Type B pancreatic cell (in vitro differentiated cells): ENCODE data around the gene MUC5B. TPM values are rescaled to one million over a fixed set of nuclear protein-coding genes. Genes with fewer than 3 reads are reported as not detected.
"Not testable (repeated sequence)": the region's sequence is repeated elsewhere in the genome, so short reads cannot be mapped to it uniquely, and the experiment has no call there.

ENCODE experiments used
- DNase-seq: peaks from one replicate; pipeline ENCODE4 v3.0.0; 2021; ENCODE audit warnings: mixed read lengths; ENCODE audit not compliant: unreplicated experiment; ENCODE audit errors: extremely low spot score
- H3K27ac Mint-ChIP-seq: 2 replicates; pipeline ENCODE4 v1.8.0; 2021; ENCODE audit warnings: mild to moderate bottlenecking, mixed read lengths
- H3K27me3 Mint-ChIP-seq: 2 replicates; pipeline ENCODE4 v1.8.0; 2021; ENCODE audit warnings: mixed read lengths
- H3K36me3 Mint-ChIP-seq: 2 replicates; pipeline ENCODE4 v1.8.0; 2021; ENCODE audit warnings: mixed read lengths
- H3K4me1 Mint-ChIP-seq: one replicate; pipeline ENCODE4 v1.8.0; 2021; ENCODE audit warnings: mixed read lengths; ENCODE audit not compliant: unreplicated experiment
- H3K4me3 Mint-ChIP-seq: 2 replicates; pipeline ENCODE4 v1.8.0; 2021; ENCODE audit warnings: mild to moderate bottlenecking, mixed read lengths
- H3K9me3 Mint-ChIP-seq: 2 replicates; pipeline ENCODE4 v1.8.0; 2021; ENCODE audit warnings: mixed read lengths
- total RNA-seq: library from RNA; stranded (reverse); gene quantifications from 2 replicates; pipeline ENCODE4 v1.2.1, GENCODE V29; 2021; ENCODE audit warnings: low replicate concordance
- TF ChIP-seq, protein P1 (sequence below): fragments of 200-600 bp; sonication (generic); conservative IDR thresholded peaks from 2 replicates; pipeline ENCODE4 v1.5.0; 2021; ENCODE audit warnings: antibody characterized with exemption, mild to moderate bottlenecking

Gene MUC5B
- total RNA-seq, 1 donor from 2014 or later: 2.0 TPM

DNA sequence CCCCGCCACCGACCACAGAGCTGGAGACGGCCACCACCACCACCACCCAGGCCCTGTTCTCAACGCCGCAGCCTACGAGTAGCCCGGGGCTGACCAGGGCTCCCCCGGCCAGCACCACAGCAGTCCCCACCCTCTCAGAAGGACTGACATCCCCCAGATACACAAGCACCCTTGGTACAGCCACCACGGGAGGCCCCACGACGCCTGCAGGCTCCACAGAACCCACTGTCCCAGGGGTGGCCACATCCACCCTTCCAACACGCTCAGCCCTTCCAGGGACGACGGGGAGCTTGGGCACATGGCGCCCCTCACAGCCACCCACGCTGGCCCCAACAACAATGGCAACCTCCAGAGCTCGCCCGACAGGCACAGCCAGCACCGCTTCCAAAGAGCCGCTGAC, 18.8 kb downstream of the MUC5B start:
- no peak overlapping the region for H3K27ac Mint-ChIP-seq
- TF ChIP-seq, protein P1, sequence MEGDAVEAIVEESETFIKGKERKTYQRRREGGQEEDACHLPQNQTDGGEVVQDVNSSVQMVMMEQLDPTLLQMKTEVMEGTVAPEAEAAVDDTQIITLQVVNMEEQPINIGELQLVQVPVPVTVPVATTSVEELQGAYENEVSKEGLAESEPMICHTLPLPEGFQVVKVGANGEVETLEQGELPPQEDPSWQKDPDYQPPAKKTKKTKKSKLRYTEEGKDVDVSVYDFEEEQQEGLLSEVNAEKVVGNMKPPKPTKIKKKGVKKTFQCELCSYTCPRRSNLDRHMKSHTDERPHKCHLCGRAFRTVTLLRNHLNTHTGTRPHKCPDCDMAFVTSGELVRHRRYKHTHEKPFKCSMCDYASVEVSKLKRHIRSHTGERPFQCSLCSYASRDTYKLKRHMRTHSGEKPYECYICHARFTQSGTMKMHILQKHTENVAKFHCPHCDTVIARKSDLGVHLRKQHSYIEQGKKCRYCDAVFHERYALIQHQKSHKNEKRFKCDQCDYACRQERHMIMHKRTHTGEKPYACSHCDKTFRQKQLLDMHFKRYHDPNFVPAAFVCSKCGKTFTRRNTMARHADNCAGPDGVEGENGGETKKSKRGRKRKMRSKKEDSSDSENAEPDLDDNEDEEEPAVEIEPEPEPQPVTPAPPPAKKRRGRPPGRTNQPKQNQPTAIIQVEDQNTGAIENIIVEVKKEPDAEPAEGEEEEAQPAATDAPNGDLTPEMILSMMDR: no peak
- H3K4me3 Mint-ChIP-seq: no peak overlapping the region
- no peaks in the 10 kb centered on the region for H3K27me3 Mint-ChIP-seq
- H3K4me1 Mint-ChIP-seq: no peaks in the 10 kb centered on the region
- H3K9me3 Mint-ChIP-seq: no peaks in the 10 kb centered on the region
- no peaks in the 10 kb centered on the region for H3K36me3 Mint-ChIP-seq
- no peak for DNase-seq

DNA sequence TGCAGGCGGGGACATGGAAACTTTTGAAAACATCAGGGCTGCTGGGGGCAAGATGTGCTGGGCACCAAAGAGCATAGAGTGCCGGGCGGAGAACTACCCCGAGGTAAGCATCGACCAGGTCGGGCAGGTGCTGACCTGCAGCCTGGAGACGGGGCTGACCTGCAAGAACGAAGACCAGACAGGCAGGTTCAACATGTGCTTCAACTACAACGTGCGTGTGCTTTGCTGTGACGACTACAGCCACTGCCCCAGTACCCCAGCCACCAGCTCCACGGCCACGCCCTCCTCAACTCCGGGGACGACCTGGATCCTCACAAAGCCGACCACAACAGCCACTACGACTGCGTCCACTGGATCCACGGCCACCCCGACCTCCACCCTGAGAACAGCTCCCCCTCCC, 19.4 kb downstream of the MUC5B start:
- H3K36me3 Mint-ChIP-seq: no peaks in the 10 kb centered on the region
- no peak overlapping the region for H3K4me3 Mint-ChIP-seq
- H3K27ac Mint-ChIP-seq: no peak overlapping the region
- H3K9me3 Mint-ChIP-seq: no peaks in the 10 kb centered on the region
- no peaks in the 10 kb centered on the region for H3K4me1 Mint-ChIP-seq
- TF ChIP-seq, protein P1: no peak
- DNase-seq: no peak
- H3K27me3 Mint-ChIP-seq: no peaks in the 10 kb centered on the region

DNA sequence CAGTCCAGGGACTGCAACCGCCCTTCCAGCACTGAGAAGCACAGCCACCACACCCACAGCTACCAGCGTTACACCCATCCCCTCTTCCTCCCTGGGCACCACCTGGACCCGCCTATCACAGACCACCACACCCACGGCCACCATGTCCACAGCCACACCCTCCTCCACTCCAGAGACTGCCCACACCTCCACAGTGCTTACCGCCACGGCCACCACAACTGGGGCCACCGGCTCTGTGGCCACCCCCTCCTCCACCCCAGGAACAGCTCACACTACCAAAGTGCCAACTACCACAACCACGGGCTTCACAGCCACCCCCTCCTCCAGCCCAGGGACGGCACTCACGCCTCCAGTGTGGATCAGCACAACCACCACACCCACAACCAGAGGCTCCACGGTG, 19.9 kb downstream of the MUC5B start:
- H3K27me3 Mint-ChIP-seq, H3K4me3 Mint-ChIP-seq, DNase-seq, H3K9me3 Mint-ChIP-seq, H3K36me3 Mint-ChIP-seq, H3K4me1 Mint-ChIP-seq, H3K27ac Mint-ChIP-seq: not testable (repeated sequence)

DNA sequence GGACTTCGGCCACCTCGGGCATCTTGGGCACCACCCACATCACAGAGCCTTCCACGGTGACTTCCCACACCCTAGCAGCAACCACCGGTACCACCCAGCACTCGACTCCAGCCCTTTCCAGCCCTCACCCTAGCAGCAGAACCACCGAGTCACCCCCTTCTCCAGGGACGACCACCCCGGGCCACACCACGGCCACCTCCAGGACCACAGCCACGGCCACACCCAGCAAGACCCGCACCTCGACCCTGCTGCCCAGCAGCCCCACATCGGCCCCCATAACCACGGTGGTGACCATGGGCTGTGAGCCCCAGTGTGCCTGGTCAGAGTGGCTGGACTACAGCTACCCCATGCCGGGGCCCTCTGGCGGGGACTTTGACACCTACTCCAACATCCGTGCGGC, 20.7 kb downstream of the MUC5B start:
- DNase-seq, H3K27ac Mint-ChIP-seq, H3K9me3 Mint-ChIP-seq: not testable (repeated sequence)

DNA sequence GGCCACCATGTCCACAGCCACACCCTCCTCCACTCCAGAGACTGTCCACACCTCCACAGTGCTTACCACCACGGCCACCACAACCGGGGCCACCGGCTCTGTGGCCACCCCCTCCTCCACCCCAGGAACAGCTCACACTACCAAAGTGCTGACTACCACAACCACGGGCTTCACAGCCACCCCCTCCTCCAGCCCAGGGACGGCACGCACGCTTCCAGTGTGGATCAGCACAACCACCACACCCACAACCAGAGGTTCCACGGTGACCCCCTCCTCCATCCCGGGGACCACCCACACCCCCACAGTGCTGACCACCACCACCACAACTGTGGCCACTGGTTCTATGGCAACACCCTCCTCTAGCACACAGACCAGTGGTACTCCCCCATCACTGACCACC, 21.7 kb downstream of the MUC5B start:
- H3K27me3 Mint-ChIP-seq, H3K9me3 Mint-ChIP-seq, H3K4me1 Mint-ChIP-seq, H3K36me3 Mint-ChIP-seq, H3K4me3 Mint-ChIP-seq, H3K27ac Mint-ChIP-seq, DNase-seq: not testable (repeated sequence)

More for the DNA sequence above, 20.7 kb downstream of the MUC5B start:
- not testable (repeated sequence) for H3K4me3 Mint-ChIP-seq, H3K27me3 Mint-ChIP-seq, H3K4me1 Mint-ChIP-seq, H3K36me3 Mint-ChIP-seq

DNA sequence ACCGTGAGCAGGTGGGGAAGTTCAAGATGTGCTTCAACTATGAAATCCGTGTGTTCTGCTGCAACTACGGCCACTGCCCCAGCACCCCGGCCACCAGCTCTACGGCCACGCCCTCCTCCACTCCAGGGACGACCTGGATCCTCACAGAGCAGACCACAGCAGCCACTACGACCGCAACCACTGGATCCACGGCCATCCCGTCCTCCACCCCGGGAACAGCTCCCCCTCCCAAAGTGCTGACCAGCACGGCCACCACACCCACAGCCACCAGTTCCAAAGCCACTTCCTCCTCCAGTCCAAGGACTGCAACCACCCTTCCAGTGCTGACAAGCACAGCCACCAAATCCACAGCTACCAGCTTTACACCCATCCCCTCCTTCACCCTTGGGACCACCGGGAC, 22.9 kb downstream of the MUC5B start:
- not testable (repeated sequence) for H3K27ac Mint-ChIP-seq, H3K27me3 Mint-ChIP-seq, H3K9me3 Mint-ChIP-seq, H3K36me3 Mint-ChIP-seq, H3K4me1 Mint-ChIP-seq, DNase-seq, H3K4me3 Mint-ChIP-seq

DNA sequence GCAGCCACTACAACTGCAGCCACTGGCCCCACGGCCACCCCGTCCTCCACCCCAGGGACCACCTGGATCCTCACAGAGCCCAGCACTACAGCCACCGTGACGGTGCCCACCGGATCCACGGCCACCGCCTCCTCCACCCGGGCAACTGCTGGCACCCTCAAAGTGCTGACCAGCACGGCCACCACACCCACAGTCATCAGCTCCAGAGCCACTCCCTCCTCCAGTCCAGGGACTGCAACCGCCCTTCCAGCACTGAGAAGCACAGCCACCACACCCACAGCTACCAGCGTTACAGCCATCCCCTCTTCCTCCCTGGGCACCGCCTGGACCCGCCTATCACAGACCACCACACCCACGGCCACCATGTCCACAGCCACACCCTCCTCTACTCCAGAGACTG, 23.4 kb downstream of the MUC5B start:
- not testable (repeated sequence) for H3K27ac Mint-ChIP-seq, H3K4me1 Mint-ChIP-seq, H3K27me3 Mint-ChIP-seq, H3K9me3 Mint-ChIP-seq, H3K36me3 Mint-ChIP-seq, DNase-seq, H3K4me3 Mint-ChIP-seq

DNA sequence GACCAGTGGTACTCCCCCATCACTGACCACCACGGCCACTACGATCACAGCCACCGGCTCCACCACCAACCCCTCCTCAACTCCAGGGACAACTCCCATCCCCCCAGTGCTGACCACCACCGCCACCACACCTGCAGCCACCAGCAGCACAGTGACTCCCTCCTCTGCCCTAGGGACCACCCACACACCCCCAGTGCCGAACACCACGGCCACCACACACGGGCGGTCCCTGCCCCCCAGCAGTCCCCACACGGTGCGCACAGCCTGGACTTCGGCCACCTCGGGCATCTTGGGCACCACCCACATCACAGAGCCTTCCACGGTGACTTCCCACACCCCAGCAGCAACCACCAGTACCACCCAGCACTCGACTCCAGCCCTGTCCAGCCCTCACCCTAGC, 24.2 kb downstream of the MUC5B start:
- not testable (repeated sequence) for H3K4me3 Mint-ChIP-seq, H3K4me1 Mint-ChIP-seq, H3K27ac Mint-ChIP-seq, H3K36me3 Mint-ChIP-seq, H3K9me3 Mint-ChIP-seq, H3K27me3 Mint-ChIP-seq, DNase-seq

DNA sequence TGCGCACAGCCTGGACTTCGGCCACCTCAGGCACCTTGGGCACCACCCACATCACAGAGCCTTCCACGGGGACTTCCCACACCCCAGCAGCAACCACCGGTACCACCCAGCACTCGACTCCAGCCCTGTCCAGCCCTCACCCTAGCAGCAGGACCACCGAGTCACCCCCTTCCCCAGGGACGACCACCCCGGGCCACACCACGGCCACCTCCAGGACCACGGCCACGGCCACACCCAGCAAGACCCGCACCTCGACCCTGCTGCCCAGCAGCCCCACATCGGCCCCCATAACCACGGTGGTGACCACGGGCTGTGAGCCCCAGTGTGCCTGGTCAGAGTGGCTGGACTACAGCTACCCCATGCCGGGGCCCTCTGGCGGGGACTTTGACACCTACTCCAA, 26.1 kb downstream of the MUC5B start:
- H3K27me3 Mint-ChIP-seq, DNase-seq, H3K27ac Mint-ChIP-seq, H3K4me1 Mint-ChIP-seq, H3K4me3 Mint-ChIP-seq, H3K9me3 Mint-ChIP-seq, H3K36me3 Mint-ChIP-seq: not testable (repeated sequence)

DNA sequence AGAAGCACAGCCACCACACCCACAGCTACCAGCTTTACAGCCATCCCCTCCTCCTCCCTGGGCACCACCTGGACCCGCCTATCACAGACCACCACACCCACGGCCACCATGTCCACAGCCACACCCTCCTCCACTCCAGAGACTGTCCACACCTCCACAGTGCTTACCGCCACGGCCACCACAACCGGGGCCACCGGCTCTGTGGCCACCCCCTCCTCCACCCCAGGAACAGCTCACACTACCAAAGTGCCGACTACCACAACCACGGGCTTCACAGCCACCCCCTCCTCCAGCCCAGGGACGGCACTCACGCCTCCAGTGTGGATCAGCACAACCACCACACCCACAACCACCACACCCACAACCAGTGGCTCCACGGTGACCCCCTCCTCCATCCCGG, 27.5 kb downstream of the MUC5B start:
- not testable (repeated sequence) for H3K4me1 Mint-ChIP-seq, DNase-seq, H3K27me3 Mint-ChIP-seq, H3K27ac Mint-ChIP-seq, H3K4me3 Mint-ChIP-seq, H3K36me3 Mint-ChIP-seq, H3K9me3 Mint-ChIP-seq
